Activated naive CD8-positive, alpha-beta T cell treated with anti-CD3 and anti-CD28 coated beads, Interleukin-2, amount 10 ng/mL, durations not matched to agents 7 days and 5 days (primary cell): Measurements from ENCODE around the gene DCTPP1. TPM values are rescaled to one million over a fixed set of nuclear protein-coding genes. Genes with fewer than 3 reads are reported as not detected.

Source experiments
- total RNA-seq, 2 experiments: library from RNA; stranded (reverse); gene quantifications; one replicate each; pipeline ENCODE4 v1.2.3, GENCODE V29; 2021

Gene DCTPP1
- total RNA-seq, 2 experiments from 2014 or later, result 52.2 to 52.8 TPM

Other genes starting within 250 kb of the DCTPP1 start
- 1,000 to 10,000 TPM; 1,426 to 1,488 TPM for gene CORO1A, start 246.4 kb downstream of the DCTPP1 start, total RNA-seq
- gene BOLA2B, start 236.4 kb downstream of the DCTPP1 start, total RNA-seq, result 100 to 1,000 TPM; 122 to 145 TPM
- 100 to 1,000 TPM in 1 of 2 experiments, 10 to 100 TPM in 1; 59.7 to 121 TPM for gene SLX1A, start 236.2 kb downstream of the DCTPP1 start, total RNA-seq
- gene SULT1A3, start 230.8 kb downstream of the DCTPP1 start, total RNA-seq, result 10 to 100 TPM; 31.8 to 32.3 TPM
- gene NPIPB13, start 181.6 kb downstream of the DCTPP1 start, total RNA-seq, result 10 to 100 TPM; 19.0 to 30.7 TPM
- 10 to 100 TPM; 71.3 to 72.5 TPM for gene CD2BP2, start 74.7 kb downstream of the DCTPP1 start, total RNA-seq
- gene TBC1D10B, start 59.5 kb downstream of the DCTPP1 start, total RNA-seq, result 10 to 100 TPM; 63.6 to 69.8 TPM
- gene MYL11, start 55.2 kb downstream of the DCTPP1 start, total RNA-seq, result 1 to 10 TPM in 1 of 2 experiments, not detected in 1; 1.7 TPM
- gene SEPTIN1, start 47.5 kb downstream of the DCTPP1 start, total RNA-seq, result 100 to 1,000 TPM; 293 to 318 TPM
- gene ZNF48, start 34.6 kb downstream of the DCTPP1 start, total RNA-seq, result 10 to 100 TPM; 14.4 to 15.5 TPM
- gene ZNF771, start 22.4 kb downstream of the DCTPP1 start, total RNA-seq, result 1 to 10 TPM; 4.8 to 5.6 TPM
- gene SEPHS2, start 15.8 kb upstream of the DCTPP1 start, total RNA-seq, result 10 to 100 TPM; 59.4 to 59.8 TPM
- 100 to 1,000 TPM; 662 to 664 TPM for gene ITGAL, start 42.7 kb upstream of the DCTPP1 start, total RNA-seq
- gene ZNF768, start 96.5 kb upstream of the DCTPP1 start, total RNA-seq, result 1 to 10 TPM; 7.4 to 8.1 TPM
- gene ZNF747, start 104.8 kb upstream of the DCTPP1 start, total RNA-seq, result 10 to 100 TPM; 11.9 to 12.5 TPM
- 10 to 100 TPM; 20.9 to 23.3 TPM for gene ZNF764, start 128.3 kb upstream of the DCTPP1 start, total RNA-seq
- gene ZNF688, start 141.7 kb upstream of the DCTPP1 start, total RNA-seq, result 10 to 100 TPM; 17.8 to 18.3 TPM
- gene ZNF785, start 155.7 kb upstream of the DCTPP1 start, total RNA-seq, result 10 to 100 TPM; 22.3 to 24.8 TPM
- gene ZNF689, start 180.4 kb upstream of the DCTPP1 start, total RNA-seq, result 10 to 100 TPM; 12.7 to 14.4 TPM
- 10 to 100 TPM; 89.7 to 97.1 TPM for gene PRR14, start 220.9 kb upstream of the DCTPP1 start, total RNA-seq
- gene FBRS, start 228.4 kb upstream of the DCTPP1 start, total RNA-seq, result 100 to 1,000 TPM; 140 to 143 TPM